GM21737 (cell line): Measurements from ENCODE around the gene CS.
A peak's percentile ranks its signal among the peaks of the same experiment; 100 is the strongest.

ENCODE experiments used
- ATAC-seq: cut with Tn5 transposase; IDR thresholded peaks from one replicate; pipeline ENCODE4 v1.9.1; 2021; ENCODE audit warnings: mild to moderate bottlenecking, moderate library complexity; ENCODE audit not compliant: unreplicated experiment

Gene CS

DNA sequence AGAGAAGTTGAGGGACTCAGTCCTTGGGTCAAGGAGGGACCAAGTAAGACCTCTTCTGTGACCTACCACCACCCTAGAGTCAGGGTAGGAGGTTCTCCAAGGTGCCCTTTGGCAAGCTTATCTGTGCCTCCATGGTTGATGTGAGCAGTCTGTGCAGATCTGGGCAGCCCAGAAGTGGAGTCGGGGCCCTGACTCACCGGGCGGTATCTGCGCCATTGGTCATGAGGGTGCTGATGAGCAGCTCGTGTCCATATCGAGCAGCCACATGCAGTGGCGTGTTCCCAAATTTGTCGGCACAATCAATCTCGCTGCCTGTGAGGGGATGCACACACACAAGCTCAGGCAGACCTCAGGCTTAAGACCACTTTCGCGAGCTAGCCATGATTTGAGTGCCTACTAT is 47.0 kb downstream of the CS start:
- ATAC-seq = no peak

DNA sequence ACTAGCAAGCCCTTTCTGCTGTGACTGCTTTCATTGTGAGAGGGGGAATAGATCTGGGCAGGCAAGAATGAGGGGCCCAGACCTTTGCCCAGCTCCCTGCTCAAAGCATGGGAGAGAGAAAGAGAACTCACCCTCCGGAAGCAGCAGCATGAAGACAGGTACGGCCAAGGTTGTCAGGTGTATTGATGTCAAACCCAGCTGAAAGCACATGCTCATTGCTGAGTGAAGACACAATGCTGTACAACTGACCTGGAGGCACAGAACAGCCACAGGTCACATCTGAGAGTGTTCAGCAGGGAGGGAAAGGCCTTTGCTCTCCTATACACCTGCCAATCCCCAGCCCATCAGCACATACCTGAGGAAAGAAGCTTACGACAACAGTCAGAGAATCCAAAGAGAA is 47.5 kb downstream of the CS start:
- ATAC-seq = no peak

DNA sequence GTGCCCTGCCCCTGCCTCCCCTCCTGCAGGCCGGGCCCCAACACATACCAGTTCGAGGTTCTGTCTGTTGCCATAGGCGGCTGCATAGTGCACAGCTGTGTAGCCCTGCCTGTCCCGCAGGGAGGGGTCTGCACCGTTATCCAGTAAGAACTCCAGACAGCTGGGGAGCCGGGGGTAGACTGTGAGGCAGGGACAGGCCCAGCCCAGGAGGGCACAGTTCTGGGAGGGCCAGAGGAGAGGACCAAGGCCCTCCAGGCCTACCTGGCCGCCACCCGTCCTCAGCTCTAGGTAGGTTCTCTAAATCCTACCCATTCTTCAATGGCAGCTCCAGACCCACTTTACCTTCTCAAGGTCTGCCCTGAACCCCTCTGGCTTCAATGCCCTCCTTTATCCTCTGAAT is 51.4 kb downstream of the CS start:
- ATAC-seq = no peak

- no peak for ATAC-seq
Measured at GRCh38 chr12:56247923-56248322, 52.2 kb downstream of the CS start.

GRCh38 chr12:56244494-56244893 is 55.6 kb downstream of the CS start:
- no peak for ATAC-seq

GRCh38 chr12:56243731-56244181 is 56.4 kb downstream of the CS start:
- ATAC-seq = no peak

- no peak for ATAC-seq
Measured at GRCh38 chr12:56242986-56243385, 57.1 kb downstream of the CS start.

GRCh38 chr12:56241424-56242303 is 58.5 kb downstream of the CS start:
- no peak for ATAC-seq

DNA sequence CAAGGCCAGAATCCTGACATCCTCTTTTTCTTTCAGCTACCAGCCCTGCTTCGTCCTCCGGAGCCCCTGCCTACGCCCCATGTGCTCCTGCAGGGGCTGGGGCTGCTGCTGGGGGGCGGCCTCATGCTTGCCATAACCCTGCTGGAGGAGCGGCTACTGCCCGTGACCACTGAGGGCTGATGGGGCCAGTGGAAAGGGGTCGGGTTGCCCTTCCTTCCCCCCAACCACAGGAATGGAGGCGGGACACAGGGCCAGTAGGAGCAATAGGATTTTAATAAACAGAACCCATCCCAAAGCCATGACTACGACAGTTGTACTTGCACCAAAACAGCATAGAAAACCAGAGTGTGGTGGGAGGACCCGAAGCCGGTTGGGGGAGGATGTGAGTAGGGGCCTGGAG is 62.6 kb downstream of the CS start:
- no peak for ATAC-seq

DNA sequence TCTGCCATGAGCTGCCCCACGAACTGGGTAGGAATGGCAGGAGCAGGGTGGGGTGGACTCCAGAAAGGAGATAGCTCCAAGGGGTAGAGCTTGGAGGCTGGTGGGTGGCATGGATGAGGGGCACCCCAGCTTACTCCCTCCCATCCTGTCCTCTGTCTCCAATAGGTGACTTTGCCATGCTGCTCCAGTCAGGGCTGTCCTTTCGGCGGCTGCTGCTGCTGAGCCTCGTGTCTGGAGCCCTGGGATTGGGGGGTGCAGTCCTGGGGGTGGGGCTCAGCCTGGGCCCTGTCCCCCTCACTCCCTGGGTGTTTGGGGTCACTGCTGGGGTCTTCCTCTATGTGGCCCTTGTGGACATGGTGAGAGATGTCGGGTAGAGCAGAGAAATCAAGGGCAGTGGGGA is 63.1 kb downstream of the CS start:
- no peak for ATAC-seq

DNA sequence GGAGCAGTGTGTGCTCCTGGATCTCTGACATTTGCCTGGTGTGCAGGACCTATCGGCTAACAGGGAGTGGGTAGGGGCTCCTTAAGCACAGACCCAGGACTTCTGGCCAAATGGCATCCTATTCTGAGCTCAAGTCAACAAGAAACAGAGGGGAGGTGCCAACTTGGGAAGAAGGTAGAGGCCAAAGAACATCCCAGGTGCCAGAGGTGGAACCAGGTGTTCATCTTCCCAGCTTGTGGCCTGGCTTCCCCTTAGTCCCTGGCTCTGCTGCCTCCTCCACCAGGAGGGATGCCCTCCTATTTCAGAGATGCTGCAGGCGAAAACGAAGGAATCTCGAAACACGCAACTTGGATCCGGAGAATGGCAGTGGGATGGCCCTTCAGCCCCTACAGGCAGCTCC is 64.0 kb downstream of the CS start:
- no peak for ATAC-seq

DNA sequence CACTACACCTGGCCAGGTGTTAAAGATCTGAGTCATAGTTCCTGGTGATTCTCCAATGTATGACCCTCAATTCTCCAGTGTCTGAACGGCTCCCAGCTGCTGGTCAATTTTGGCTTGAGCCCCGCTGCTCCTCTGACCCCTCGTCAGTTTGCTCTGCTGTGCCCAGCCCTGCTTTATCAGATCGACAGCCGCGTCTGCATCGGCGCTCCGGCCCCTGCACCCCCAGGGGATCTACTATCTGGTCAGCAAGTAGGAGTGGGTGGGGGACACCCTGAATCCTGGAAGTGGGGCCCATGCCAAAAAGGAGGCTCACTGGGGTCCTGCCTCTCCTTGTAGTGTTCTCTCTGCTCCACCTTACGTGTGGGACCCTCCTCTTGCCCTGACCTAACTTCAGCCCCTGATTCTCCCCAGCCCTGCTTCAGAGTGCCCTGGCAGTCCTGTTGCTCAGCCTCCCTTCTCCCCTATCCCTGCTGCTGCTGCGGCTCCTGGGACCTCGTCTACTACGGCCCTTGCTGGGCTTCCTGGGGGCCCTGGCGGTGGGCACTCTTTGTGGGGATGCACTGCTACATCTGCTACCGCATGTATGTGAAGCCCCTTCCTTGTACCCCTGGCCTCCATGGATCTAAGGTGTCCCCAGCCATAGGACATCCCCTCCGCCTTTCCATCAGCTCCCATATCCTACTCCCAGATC is 65.2 kb downstream of the CS start:
- ATAC-seq = no peak

GRCh38 chr12:56231184-56231582 is 68.9 kb downstream of the CS start:
- no peak for ATAC-seq

DNA sequence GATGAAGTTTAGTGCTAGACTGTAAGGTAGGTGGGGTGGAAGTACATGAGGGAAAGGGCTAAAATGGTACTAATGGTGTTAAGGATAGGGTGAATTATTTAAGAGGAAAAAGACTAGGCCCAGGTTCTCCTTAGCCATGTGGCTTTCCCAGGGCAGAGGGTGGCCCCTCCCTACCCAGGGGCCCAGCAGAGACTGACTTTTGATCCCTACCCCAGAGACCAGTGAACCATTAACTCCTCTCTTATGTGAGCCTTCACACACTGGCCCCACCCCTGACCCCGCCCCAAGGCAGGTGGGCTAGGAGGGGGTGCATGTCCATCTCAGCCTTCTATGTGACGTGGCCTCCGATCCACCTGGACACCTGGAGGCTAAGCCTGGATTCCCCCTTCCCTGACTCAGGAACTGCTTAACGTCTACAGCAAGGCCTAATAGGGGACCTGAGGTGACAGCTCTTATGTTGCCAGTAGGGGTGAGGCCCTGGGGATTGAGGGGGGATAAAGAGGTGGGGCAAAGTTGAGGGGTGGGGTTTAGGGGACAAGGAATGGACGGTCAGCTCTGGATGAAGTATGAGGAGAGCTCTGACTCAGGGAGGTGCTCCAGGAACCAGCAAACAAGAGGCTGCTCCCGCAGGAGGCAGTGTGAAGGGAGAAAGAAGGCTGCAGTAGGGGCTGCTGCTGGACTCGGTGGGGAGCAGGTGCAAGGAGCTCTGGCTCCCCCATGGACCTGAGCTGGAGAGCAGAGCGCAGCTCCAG is 69.5 kb downstream of the CS start:
- ATAC-seq = no peak

- ATAC-seq = no peak
Measured at GRCh38 chr12:56229916-56230431, 70.2 kb downstream of the CS start, which contains the start of gene SLC39A5. Gene SLC39A5 (plus strand): TSS chr12:56230051. CDS start chr12:56231275, 1,224 bp downstream.

DNA sequence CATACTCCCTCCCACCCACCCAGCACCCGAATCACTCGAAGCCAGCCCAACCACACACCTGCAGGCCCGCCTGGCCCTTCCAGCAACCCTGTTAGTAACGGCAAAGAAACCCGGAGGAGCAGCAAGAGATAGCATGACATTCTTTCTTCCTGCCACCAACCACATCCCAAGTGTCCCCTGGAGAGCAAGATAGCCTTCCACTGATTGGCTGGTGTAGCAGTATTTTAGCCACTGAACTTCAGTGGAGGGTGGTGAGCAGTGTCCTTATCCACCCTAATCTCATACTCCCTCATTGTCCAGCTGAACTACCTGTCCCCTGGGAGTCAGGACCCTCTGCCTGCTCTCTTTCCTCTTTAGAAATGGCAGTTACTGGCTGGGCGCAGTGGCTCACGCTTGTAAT is 71.0 kb downstream of the CS start:
- ATAC-seq = no peak

DNA sequence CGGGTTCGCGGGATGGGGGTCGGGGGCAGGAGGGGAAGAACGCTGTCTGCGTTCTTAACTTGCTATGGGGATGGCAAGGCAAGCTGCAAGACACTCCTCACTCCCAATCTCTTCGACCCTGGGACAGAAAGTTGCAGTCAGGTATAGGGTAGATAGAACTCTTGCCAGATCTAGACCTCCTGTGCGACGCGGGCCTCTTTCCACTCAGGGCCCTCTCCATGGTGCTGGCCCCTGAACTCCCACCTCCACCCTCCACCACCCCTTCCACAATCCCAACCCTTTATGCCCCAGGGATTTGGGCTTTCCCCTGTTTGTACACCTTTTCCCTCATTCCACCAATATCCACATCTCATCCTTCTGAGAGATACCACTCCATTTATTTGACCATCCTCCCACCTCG is 75.2 kb downstream of the CS start:
- no peak for ATAC-seq

- ATAC-seq = peak; percentile 71
Measured at GRCh38 chr12:56224102-56224701, 75.9 kb downstream of the CS start, which contains the start of gene NABP2. Gene NABP2 (plus strand): TSS chr12:56224342. CDS start chr12:56224857, 515 bp downstream.

DNA sequence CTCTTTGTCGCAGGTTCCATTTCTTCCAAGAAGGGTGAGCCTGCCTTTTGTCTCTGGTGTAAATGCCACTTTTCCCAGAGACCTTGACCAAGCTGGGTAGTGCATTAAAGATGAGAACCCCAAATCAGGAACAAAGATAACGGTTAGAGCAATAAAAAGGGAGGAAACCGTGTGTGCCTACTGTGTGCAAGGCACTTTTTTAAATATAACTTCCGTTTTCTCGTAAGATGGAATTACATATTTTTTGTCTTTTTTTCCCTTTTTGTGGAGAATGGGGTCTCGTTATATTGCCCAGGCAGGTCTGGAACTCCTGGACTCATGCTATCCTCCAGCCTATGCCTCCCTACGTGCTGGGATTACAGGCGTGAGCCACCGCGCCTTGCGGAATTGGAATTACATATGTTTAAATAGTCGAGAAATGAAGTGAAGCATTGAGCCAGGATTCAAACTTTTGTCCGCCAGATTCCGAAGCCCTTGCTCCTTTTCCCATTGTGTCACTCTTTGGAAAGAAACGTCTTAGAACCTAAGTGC is 76.5 kb downstream of the CS start:
- no peak for ATAC-seq

DNA sequence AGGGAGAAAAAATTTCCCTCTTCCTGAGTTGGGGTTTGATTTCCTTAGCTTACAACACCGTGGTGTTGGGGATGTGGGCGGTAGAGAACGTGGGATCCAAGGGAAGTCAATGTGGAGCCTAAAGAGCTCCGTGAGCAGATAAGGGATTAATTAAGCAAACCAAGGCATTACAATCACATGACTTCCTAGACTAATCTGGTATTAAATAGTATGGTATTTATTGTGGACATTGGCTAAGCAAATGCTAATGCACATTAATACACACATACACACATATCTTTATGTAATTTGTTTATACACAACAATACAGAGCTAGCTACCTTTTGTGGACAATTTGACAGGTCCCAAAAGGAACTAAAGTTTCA is 77.6 kb downstream of the CS start:
- no peak for ATAC-seq
